ENCODE data around the gene MYMX.

MYMX gene

DNA sequence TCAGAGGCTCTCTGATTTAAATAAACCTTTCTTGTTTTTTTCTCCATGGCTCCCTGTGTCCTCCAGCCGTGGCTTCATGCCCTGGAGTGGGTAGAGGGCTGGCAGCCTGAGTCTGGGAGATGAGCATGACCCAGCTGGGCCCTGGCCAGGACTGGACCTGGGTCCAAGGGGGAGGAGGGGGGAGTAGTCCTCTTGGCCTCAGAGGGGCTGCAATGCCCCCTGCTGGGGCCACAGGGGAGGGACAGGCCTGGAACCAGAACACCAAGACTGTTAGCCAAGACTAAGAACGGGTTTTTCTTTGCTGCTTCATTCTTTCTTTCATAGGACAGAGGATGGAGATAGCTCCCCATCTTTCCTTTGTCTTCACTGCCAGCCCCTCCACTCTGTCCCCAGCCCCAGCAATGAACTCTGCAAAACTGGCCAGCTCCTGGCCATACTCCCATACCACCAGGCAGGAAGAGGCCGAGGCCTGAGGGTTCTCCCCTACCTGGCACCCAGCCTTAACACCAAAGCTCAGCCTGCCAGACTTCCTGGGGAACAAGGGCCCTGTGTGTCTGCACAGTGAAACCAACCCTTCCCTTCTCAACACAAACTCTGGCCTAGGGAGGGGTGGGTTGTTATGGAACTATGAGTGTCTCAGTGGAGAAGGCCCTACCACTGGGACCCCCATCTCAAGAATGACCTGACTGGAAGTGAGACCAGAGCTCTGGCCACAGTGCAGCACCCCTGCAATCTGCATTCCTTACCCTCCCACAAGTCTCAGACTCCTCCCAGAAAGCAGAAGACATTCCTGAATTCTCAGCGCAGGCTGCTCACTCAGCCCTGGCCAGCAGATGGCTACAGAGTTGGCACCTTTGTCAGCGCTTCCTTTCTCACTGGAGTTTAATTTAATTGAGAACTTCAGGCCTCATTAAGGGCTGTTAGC, 17.6 kb downstream of the MYMX start:
- DNase-seq: no peak

DNA sequence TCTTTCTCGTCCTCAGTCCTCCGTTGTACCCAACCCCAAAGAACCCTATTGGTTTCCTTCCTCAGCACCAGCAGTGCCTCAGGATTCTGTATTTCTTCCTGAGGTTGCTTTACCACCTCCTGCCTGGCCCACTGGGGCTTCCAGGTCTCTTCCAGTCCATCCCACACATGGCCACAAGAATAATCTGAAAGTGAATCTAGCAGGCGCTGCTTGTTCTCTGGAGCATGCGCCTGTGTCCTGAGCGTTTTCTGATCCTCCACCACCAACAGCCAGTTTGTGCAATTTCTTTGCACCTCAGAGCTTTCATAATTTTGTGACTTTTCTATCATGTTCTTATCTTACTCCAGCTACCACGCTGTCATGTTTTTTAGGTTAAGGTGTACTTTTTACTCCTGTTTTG, 18.5 kb downstream of the MYMX start:
- no peak for DNase-seq

DNA sequence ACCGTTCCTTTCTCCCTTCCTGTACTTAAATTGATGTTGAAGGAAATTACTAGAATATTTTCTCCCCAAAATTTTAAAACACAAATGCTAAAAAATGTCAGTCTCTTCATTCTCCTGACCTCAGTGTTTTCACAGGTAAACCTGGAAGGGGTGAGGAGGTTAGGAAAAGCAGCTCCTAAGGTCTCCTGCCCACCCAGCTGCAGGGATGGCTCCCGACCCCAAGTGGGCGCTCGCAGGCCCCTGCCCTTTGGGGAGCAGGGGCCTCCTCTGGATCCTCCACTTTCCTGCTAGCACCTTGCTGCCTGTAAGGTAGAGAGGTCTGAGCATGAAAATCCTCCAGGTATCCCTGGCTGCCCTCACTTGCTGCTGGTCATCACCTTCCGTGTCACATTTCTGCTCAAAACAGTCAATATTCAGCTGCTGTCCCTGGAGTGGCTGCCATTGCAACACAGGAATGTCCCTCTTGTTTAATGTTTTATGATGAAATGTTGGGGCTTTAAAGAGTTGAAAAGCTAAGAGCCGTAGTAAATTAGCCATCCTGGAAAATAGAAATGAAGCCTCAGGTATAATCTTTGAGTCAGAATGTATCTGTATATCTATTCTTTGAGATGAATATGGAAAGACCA, 19.3 kb downstream of the MYMX start:
- DNase-seq: no peak

DNA sequence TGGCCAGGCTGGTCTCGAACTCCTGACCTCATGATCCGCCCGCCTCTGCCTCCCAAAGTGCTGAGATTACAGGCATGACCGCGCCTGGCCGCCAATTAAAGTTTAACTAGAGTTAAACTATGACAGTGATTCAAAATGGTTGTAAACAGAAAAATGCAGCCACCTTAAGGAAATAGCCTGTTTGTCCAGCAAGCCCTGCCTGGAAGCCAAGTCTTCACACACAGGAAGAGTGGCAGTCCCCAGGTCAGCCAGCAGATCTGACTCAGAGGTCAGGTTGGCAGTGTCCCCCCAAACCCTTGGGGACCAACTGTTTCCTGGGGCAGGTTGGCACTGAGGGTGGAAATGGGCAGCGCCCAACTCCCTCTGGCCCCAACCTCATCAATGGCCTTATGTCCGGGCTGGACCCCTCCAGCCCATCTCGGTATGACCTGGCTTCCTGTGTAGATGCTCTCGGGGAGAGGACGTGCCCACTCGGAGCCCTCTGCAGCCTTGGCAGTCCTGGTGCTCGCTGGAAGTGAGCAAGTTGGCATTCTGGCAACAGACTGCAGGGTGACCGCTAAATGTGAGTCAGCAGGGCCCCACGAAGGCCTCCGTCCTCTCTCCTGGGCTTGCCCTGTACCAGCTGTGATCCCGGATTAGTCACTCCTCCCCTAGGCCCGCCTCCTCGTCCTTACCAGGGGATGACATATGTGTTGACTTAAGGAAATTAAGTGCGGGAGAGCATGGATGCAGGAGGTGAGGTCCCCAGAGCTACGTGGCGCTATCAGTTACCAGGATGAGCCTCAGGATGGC, 20.5 kb downstream of the MYMX start:
- DNase-seq: peak; percentile 93

DNA sequence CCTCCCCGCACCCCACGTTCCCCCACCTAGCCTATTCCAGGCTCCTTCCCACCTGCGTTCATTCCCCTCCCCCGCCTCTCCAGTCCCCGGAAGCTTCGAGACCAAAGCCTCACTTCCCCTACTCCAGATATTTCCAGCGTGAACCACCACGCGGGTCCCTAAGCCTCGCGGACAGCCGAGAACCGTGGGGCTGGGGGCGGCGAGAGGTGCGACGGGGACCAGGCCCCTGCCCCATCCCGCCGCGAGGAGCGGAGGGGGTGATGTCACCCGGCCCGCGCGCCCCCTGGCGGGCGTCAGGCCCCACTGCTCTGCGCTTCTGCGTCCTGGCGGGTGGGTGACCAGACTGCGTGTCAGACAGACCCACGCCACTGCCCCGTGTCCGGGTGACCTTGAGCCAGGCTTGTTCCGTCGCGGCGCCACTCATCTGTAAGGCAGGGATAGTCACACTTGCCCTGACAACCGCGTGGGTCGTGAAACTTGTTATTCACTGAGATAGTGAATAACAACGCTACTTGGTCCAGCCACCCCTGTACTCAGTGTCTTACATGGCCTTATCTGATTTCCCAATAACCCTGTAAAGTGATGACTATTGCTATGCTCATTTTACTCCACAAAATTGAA, 21.2 kb downstream of the MYMX start:
- no peak for DNase-seq

DNA sequence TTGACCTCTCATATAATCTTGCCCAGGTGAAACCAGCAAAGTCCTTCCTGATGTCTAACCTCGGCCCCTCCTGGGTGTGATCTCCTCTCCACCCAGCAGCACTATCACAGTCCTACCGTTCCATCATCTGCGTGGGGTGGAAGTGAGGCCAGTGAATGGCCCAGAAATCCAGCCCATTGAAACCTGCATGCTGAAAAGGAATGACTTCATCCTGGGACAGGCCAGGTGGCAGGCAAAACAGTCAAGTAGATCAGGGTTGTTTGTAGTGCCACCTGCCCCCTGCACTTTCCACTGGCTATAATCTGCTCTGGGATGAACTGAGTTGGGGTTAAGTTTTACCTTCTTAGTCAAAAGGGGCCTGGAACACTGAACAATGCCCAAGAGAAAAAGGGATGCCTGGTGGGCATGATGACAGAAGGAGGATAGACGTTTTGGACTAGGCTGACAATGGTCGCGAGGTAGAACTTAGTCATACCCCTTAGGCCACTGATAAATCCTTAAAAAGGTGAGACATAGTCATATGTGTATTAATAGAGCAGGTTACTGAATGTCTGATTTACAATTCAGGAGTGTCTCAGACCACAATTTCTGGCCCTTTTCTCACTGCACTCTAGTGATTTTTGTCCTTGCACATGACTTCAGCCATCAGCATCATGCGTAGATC, 22.1 kb downstream of the MYMX start:
- no peak for DNase-seq

DNA sequence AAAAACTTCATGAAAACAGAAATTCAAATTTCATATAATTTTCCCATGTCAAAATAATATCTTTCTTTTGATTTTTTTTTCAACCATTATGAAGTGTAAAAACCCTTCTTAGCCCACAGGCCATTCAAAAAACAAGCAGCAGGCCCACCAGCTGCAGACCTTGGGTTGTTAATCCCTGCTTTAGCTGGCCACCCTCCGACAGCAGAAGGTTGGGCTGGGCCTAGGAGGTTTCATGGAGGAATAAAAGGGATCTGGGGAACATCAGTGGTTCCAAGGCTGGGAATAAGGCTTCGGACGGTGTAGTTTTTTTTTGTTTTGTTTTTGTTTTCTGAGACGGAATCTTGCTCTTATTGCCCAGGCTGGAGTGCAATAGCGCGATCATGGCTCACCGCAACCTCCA, 26.6 kb downstream of the MYMX start:
- no peak for DNase-seq

DNA sequence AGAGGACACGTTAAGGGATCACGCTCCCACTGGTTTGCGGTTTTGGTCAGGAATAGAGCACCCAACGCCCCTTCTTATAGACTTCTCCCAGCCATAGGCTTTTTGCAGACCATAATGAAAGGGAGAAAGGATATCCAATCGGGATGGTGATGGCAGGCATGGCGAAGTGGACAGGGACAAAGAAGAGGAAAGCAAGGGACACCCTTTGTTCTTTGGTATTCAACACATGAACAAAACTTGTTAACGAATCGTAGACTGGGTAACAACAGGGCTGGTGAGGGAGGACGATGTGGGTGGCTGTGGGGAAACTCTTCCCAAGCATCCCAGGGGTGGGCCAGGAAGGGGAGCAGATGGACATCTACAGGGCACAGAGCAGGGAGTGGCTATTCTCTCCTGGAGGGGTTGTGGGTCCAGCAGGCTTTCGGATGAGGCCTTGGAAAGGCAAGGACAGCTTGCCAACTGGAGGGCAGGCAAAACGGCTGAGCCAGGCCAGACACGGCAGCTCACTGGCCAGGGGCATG, 28.7 kb downstream of the MYMX start:
- DNase-seq: no peak

DNA sequence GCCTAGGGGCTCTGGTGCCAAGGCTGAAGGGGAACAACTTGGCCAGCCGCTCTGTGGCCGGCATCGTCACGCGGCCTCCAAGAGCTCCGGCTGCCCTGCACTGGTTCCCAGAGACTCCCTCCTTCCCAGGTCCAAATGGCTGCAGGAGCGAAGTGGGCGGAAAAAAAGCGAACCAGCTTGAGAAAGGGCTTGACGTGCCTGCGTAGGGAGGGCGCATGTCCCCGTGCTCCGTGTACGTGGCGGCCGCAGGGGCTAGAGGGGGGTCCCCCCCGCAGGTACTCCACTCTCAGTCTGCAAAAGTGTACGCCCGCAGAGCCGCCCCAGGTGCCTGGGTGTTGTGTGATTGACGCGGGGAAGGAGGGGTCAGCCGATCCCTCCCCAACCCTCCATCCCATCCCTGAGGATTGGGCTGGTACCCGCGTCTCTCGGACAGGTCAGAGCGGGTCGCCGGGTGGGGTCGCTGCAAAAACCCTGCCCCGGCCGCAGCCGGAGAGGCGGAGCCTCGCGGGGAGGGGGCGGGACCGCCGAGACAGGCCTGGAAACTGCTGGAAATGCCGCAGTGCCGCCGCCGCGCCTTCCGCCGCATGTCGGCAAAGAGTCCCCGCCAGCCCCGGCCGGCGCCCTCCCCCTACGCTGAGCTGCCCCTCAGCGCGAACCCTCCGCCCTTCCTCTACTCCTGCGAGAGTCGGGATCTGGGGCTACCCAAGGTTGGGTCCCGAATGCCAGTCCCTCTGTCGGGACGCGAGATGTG, 29.4 kb downstream of the MYMX start:
- no peak for DNase-seq

DNA sequence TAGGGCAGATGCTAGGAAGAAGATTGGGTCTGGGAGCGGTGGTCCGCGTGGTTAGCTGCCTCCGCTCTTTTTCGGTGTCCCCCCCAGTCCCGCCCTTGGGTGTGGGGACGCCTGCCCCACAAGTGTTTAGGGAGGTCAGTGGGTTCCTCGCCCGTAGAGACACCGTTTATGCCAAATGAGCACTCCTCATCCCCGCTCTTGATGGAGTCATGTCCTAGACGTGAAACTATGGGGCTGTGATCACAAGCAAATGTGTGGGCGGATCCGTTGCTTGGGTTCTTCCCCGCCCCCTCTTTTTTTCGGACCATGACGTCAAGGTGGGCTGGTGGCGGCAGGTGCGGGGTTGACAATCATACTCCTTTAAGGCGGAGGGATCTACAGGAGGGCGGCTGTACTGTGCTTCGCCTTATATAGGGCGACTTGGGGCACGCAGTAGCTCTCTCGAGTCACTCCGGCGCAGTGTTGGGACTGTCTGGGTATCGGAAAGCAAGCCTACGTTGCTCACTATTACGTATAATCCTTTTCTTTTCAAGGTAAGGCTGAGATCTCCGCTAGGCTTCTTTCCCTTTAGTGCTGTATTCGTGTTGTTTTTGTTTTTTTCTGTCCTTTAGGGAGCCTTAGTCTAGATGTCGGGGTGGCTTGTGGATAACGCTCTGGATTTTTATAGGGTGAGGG, 30.1 kb downstream of the MYMX start, which contains the start of gene HSP90AB1:
HSP90AB1 (plus strand) TSS at position 439 of the 675 bp plus-strand sequence. CDS start 1,529 bp downstream, outside the sequence.
- DNase-seq: peak; percentile 95

DNA sequence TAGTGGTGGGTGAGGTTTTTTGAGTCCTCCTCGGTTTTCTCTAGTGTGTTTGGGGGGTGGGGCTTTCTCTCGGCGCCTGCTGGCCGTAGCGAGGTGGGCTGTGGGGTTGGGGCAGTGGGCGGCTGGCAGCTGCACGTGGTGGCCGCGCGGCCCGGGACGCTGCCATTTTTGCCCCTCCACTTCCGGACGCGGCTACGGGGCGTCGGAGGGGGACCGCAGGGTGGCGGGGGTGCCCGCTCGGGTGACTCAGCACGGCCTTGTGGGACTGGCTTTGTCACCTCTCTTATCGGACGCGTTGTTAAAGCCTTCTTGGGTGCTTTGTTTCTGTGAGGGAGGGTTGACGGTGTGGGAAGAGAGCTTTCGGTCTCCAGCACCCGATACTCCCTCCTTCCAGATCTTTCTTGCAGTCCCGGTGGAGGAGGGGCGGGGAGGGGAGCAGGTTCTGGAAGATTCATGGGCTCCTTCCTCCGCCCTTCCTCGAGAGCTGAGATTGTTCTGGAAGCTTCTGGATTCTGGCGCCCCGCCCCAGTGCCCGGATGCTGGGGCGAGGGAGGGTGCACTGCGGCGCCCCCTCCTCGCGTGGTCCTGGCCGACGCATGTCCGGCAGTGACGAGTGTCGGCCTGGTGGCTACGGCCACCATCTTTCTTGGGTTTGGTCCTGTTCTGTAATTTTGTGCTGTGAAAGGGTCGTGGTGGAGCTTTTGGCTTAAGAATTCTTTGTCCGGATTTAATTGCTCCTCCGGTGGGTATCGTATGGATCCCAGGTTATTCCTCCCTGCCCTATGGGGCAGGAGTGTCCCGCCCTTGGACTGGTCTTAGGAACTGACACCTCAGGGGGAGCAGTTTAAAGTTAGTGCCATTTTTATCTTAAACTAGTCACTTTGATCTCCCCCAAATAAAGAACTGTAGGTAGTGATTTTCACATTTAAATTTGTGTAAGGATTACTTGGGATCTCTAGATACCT, 30.9 kb downstream of the MYMX start:
- no peak for DNase-seq

DNA sequence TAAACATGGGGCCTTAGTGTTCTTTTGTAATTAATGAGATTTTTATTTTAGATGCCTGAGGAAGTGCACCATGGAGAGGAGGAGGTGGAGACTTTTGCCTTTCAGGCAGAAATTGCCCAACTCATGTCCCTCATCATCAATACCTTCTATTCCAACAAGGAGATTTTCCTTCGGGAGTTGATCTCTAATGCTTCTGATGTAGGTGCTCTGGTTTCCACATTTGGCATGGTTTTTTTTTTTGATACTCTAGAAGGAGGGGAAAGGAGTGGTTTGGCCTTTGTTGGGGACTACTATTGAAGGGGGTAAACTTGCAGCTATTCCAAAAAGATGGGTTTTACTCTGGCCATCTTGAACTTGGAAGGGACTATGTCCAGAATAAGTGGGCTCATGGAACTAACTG, 31.9 kb downstream of the MYMX start:
- DNase-seq: no peak

DNA sequence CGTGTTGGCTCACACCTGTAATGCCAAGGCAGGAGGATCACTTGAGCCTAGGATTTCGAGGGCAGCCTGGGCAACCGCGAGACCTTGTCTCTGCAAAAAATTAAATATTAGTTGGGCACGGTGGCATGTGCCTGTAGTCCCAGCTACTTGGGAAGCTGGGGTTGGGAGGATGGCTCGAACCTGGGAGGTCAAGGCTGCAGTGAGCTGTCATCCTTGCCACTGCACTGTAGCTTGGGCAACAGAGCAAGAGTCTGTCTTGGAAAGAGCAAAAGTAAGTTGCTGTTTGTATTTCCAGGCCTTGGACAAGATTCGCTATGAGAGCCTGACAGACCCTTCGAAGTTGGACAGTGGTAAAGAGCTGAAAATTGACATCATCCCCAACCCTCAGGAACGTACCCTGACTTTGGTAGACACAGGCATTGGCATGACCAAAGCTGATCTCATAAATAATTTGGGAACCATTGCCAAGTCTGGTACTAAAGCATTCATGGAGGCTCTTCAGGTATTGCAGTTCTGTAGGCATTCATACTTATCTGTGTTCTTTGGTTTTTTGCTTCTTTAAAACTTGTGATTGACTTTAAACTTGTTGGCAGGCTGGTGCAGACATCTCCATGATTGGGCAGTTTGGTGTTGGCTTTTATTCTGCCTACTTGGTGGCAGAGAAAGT, 32.5 kb downstream of the MYMX start:
- DNase-seq: no peak

DNA sequence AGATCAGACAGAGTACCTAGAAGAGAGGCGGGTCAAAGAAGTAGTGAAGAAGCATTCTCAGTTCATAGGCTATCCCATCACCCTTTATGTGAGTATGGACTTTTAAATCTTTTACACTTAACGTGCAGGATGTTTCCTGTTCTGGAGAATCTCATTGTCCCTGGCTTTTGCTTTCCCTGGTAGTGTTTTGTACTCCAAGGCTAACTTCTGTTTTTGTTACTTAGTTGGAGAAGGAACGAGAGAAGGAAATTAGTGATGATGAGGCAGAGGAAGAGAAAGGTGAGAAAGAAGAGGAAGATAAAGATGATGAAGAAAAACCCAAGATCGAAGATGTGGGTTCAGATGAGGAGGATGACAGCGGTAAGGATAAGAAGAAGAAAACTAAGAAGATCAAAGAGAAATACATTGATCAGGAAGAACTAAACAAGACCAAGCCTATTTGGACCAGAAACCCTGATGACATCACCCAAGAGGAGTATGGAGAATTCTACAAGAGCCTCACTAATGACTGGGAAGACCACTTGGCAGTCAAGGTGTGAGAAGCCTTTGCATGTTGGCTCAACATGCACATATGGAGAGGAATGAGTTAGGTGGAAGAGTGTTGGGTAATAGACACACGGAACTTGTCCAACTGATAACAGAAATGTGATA, 33.5 kb downstream of the MYMX start:
- DNase-seq: no peak

DNA sequence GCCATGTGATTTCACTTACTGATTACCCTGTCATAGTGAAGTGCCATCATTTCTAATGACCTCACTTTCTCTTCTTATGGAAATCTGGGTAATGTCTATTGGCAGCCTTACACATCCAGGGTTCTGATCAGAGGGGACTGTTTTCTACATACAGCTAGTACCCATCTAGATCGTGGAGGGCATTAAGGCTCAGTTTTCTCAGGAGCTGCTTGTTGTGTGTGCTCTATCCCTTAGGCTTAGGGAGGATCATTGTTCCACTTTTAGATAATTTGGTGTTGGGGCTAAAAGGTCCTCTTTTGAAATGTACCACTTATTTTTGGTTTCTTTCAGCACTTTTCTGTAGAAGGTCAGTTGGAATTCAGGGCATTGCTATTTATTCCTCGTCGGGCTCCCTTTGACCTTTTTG, 34.0 kb downstream of the MYMX start:
- DNase-seq: no peak

DNA sequence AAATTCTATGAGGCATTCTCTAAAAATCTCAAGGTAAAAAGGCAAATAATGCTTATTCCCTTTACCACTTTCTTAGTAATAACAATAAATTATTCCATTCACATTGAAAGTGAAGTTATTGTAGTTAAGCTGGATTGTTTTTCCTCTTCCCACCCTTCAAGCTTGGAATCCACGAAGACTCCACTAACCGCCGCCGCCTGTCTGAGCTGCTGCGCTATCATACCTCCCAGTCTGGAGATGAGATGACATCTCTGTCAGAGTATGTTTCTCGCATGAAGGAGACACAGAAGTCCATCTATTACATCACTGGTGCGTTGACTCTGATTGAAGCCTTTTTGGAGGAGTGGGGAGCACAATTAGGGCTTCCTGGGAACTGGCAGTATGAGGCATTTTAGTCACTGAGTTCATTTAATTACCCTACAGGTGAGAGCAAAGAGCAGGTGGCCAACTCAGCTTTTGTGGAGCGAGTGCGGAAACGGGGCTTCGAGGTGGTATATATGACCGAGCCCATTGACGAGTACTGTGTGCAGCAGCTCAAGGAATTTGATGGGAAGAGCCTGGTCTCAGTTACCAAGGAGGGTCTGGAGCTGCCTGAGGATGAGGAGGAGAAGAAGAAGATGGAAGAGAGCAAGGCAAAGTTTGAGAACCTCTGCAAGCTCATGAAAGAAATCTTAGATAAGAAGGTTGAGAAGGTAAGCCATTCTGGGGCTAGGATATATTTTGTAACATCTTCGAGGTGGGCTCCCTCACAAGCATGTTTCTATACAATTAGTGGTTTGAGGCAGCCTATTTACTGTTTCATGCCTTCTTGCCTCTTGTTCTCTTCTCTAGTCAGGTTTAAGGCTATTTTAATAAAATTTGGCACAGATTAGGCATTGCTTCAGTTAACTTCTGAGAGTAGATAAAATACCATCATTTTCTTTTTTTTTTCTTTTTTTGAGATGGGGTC, 35.1 kb downstream of the MYMX start:
- DNase-seq: no peak

Data from DMS 273 treated with DMSO at 0.1 percent for 48 hours (cell line).